Neural crest cell (in vitro differentiated cells): ENCODE results near the gene DAZAP1. TPM values are rescaled to one million over a fixed set of nuclear protein-coding genes. Genes with fewer than 3 reads are reported as not detected.

Source experiments
- DNase-seq: peaks from one replicate; pipeline ENCODE4 v3.0.0; 2021; ENCODE audit warnings: low read depth, mixed read lengths, low spot score
- H3K27ac Mint-ChIP-seq: one replicate; pipeline ENCODE4 v1.8.0; 2021; ENCODE audit warnings: mild to moderate bottlenecking, mixed read lengths; ENCODE audit not compliant: unreplicated experiment
- H3K27me3 Mint-ChIP-seq: 2 replicates; pipeline ENCODE4 v1.8.0; 2021; ENCODE audit warnings: low read depth, mild to moderate bottlenecking, mixed read lengths
- H3K36me3 Mint-ChIP-seq: 2 replicates; pipeline ENCODE4 v1.8.0; 2021; ENCODE audit warnings: low read depth, mild to moderate bottlenecking, mixed read lengths
- H3K4me1 Mint-ChIP-seq: 2 replicates; pipeline ENCODE4 v1.8.0; 2021; ENCODE audit warnings: mixed read lengths
- H3K4me3 Mint-ChIP-seq: one replicate; pipeline ENCODE4 v1.8.0; 2021; ENCODE audit warnings: mild to moderate bottlenecking, mixed read lengths
- H3K9me3 Mint-ChIP-seq: 2 replicates; pipeline ENCODE4 v1.8.0; 2021; ENCODE audit warnings: mixed read lengths
- CTCF ChIP-seq: fragments of 200-600 bp; sonication (generic); conservative IDR thresholded peaks from 2 replicates; pipeline ENCODE4 v1.5.0; 2021; ENCODE audit warnings: antibody characterized with exemption, mild to moderate bottlenecking
- total RNA-seq: library from RNA; stranded (reverse); gene quantifications from 2 replicates; pipeline ENCODE4 v1.2.1, GENCODE V29; 2021

DAZAP1 gene
- total RNA-seq, 1 donor from 2014 or later, result 146 TPM

- Mint-ChIP-seq H3K4me1 (no peaks in the 10 kb centered on the region), H3K4me3 (no peak overlapping the region), H3K27me3 (peaks cover 47% of the 10 kb centered on the region), H3K9me3 (no peaks in the 10 kb centered on the region), H3K36me3 (no peaks in the 10 kb centered on the region), H3K27ac (no peak overlapping the region)
- TF ChIP-seq CTCF, result no peak
- DNase-seq, result no peak
Observed at GRCh38 chr19:1466461-1467214, 59.3 kb downstream of the DAZAP1 start.

DNA sequence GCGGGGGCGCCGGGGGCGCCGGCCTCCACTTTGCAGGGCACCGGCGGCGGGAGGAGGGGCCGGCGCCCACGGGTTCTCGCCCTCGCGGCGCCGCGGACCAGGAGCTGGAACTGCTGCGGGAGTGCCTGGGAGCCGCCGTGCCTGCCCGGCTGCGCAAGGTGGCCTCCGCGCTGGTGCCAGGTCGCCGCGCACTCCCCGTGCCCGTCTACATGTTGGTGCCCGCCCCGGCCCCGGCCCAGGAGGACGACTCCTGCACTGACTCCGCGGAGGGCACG, 59.8 kb downstream of the DAZAP1 start:
- H3K27ac Mint-ChIP-seq, result no peak overlapping the region
- H3K36me3 Mint-ChIP-seq, result no peaks in the 10 kb centered on the region
- DNase-seq, result no peak
- no peaks in the 10 kb centered on the region for H3K4me1 Mint-ChIP-seq
- H3K27me3 Mint-ChIP-seq, result peaks cover 52% of the 10 kb centered on the region
- no peak overlapping the region for H3K4me3 Mint-ChIP-seq
- H3K9me3 Mint-ChIP-seq, result no peaks in the 10 kb centered on the region
- no peak for TF ChIP-seq CTCF

DNA sequence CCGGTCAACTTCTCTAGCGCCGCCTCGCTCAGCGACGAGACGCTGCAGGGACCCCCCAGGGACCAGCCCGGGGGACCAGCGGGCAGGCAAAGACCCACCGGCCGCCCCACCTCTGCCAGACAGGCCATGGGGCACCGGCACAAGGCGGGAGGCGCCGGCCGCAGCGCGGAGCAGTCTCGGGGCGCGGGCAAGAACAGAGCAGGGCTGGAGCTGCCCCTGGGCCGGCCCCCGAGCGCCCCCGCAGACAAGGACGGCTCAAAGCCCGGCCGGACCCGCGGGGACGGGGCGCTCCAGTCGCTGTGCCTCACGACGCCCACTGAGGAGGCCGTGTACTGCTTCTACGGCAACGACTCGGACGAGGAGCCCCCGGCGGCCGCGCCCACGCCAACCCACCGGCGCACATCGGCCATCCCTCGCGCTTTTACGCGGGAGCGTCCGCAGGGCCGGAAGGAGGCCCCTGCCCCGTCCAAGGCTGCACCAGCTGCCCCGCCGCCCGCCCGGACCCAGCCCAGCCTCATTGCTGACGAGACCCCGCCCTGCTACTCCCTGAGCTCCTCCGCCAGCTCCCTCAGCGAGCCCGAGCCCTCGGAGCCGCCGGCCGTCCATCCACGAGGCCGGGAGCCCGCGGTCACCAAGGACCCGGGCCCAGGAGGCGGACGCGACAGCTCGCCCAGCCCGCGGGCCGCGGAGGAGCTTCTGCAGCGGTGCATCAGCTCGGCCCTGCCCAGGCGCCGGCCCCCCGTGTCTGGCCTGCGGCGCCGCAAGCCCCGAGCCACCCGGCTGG, 60.3 kb downstream of the DAZAP1 start:
- Mint-ChIP-seq H3K36me3 (no peaks in the 10 kb centered on the region), H3K27me3 (peaks cover 56% of the 10 kb centered on the region), H3K27ac (no peak overlapping the region), H3K4me3 (no peak overlapping the region), H3K4me1 (no peaks in the 10 kb centered on the region), H3K9me3 (no peaks in the 10 kb centered on the region)
- no peak for DNase-seq
- TF ChIP-seq CTCF, result no peak

DNA sequence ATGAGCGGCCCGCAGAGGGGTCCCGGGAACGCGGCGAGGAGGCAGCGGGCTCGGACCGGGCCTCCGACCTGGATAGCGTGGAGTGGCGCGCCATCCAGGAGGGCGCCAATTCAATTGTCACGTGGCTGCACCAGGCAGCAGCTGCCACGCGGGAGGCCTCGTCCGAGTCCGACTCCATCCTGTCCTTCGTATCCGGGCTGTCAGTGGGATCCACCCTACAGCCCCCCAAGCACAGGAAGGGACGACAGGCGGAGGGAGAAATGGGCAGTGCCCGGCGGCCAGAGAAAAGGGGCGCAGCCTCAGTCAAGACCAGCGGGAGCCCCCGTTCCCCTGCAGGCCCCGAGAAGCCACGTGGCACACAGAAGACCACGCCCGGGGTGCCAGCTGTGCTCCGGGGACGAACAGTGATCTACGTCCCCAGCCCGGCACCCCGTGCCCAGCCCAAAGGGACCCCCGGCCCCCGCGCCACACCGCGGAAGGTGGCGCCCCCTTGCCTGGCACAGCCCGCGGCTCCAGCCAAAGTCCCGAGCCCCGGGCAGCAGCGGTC, 61.0 kb downstream of the DAZAP1 start:
- Mint-ChIP-seq H3K36me3 (no peaks in the 10 kb centered on the region), H3K27ac (no peak overlapping the region), H3K4me1 (peaks cover 5% of the 10 kb centered on the region), H3K9me3 (no peaks in the 10 kb centered on the region), H3K4me3 (no peak overlapping the region), H3K27me3 (peaks cover 63% of the 10 kb centered on the region)
- no peak for TF ChIP-seq CTCF
- DNase-seq, result no peak

DNA sequence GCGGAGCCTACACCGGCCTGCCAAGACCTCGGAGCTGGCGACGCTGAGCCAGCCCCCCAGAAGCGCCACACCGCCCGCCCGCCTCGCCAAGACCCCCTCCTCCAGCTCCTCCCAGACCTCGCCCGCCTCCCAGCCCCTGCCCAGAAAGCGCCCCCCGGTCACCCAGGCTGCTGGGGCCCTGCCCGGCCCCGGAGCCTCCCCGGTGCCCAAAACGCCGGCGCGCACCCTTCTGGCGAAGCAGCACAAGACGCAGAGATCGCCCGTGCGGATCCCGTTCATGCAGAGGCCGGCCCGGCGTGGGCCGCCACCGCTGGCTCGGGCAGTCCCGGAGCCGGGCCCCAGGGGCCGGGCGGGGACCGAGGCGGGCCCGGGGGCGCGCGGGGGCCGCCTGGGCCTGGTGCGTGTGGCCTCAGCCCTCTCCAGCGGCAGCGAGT, 61.5 kb downstream of the DAZAP1 start:
- Mint-ChIP-seq H3K27ac (no peak overlapping the region), H3K36me3 (no peaks in the 10 kb centered on the region), H3K27me3 (peaks cover 60% of the 10 kb centered on the region), H3K4me3 (no peak overlapping the region), H3K9me3 (no peaks in the 10 kb centered on the region), H3K4me1 (peaks cover 6% of the 10 kb centered on the region)
- DNase-seq, result no peak
- TF ChIP-seq CTCF, result no peak
